ENCODE results near the gene TAF11L9. TPM values are rescaled to one million over a fixed set of nuclear protein-coding genes. Genes with fewer than 3 reads are reported as not detected.
"Not testable (repeated sequence)": the region's sequence is repeated elsewhere in the genome, so short reads cannot be mapped to it uniquely, and the experiment has no call there.

Gene TAF11L9
- not detected for total RNA-seq
- long read RNA-seq, result 0 reads

DNA sequence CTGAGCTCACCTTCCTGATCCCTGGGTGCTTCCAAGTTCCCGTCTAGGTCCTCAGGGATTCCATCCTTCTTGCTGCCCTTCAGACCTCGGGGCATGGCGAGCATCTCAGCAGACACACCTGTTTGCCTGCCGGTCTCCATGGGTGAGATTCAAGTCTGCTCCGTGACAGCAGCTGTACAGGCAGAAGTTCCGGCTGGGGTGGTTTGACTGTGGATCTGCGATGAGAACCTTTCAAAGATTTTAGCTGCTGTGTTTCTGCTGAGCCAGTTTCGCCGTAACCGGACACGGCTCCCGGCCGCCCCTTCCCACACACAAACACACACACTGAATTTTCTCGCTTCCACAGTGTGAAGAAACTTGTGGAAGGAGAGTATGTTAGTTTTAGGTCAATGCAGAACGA lies at the start of gene TAF11L9:
TSS of gene TAF11L9 (minus strand) at position 140 of the 400 bp plus-strand sequence.
- ATAC-seq; intact Hi-C loops (cut with DNase I); DNase-seq (ENCODE audit: missing footprints): not testable (repeated sequence)

GRCh38 chr5:17634160-17634559 lies 40.0 kb upstream of the TAF11L9 start, which contains the start of gene TAF11L14:
Gene TAF11L14 (plus strand): TSS chr5:17634460.
- intact Hi-C loops (cut with DNase I), result no loop called here
- ATAC-seq (no peak), DNase-seq (ENCODE audit: missing footprints) (no peak)

DNA sequence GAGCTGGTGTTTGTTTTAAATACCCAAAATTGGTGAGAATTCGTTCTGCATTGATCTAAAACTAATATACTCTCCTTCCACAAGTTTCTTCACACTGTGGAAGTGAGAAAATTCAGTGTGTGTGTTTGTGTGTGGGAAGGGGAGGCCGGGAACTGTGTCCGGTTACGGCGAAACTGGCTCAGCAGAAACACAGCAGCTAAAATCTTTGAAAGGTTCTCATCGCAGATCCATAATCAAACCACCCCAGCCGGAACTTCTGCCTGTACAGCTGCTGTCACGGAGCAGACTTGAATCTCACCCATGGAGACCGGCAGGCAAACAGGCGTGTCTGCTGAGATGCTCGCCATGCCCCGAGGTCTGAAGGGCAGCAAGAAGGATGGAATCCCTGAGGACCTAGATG lies 37.6 kb upstream of the TAF11L9 start, which contains the start of gene TAF11L13:
TSS of gene TAF11L13 (plus strand) at position 301 of the 400 bp plus-strand sequence.
- intact Hi-C loops (cut with DNase I); DNase-seq (ENCODE audit: missing footprints); ATAC-seq: not testable (repeated sequence)

GRCh38 chr5:17625686-17626085 lies 31.5 kb upstream of the TAF11L9 start:
- no peak for DNase-seq (ENCODE audit: missing footprints)
- ATAC-seq, result no peak
- intact Hi-C loops (cut with DNase I), result no loop called here

DNA sequence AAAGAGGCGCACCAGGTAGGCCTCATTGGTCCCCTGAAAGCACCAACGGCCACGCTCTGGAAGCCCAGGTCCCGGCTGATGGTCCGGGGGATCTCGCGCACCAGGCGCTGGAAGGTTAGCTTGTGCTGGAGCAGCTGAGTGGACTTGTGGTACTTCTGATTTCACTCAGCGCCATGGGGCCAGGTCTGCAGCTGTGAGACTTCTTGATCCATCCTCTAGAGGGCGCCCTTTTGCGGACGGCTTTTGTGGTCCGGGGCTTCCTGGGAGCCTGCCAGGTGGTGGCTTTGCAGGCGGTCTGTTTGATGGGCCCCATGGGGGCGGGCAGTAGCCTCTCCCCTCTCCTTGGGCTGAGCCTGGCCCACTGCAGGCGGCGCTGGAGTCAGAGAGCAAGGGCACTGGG lies 26.4 kb upstream of the TAF11L9 start:
- ATAC-seq, result no peak
- intact Hi-C loops (cut with DNase I), result no loop called here

GRCh38 chr5:17619354-17619753 lies 25.2 kb upstream of the TAF11L9 start:
- ATAC-seq, result no peak
- intact Hi-C loops (cut with DNase I), result no loop called here
- no peak for DNase-seq (ENCODE audit: missing footprints)

More for the DNA sequence above, 26.4 kb upstream of the TAF11L9 start:
- DNase-seq (ENCODE audit: missing footprints), result no peak

DNA sequence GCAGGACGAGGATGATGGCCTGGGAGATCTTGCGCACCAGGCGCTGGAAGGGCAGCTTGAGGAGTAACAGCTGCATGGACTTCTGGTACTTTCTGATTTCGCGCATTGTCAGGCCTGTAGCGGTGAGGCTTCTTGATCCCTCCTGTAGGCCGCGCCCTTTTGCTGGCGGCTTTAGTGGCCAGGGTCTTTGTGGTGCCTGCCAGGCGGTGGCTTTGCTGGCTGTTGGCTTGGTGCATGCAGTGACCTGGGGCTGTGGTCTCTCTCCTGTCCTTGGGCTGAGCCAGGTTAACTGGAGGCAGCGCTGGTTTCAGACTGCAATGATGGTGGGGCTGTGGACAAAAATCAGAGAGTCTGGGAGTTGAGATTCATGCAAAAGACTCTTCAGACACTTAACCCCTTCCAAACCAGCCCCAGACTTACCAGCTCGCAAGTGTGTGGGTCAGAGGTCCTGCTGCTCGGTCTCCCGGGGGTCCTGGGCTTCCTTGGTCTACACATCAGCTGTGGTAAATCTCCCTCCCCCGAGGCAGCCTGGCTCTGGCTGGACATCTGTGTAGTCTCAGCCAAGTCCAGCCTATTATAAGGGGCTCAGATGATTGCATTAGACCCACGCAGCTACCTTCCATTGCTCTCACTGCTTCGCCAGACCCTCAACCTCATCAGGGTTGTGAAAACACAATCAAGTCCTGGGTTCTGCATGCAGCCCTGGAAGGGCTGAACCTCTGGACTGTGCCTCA lies 20.8 kb upstream of the TAF11L9 start:
- DNase-seq (ENCODE audit: missing footprints) (no peak), ATAC-seq (no peak)
- intact Hi-C loops (cut with DNase I), result no loop called here

- DNase-seq (ENCODE audit: missing footprints); ATAC-seq; intact Hi-C loops (cut with DNase I): not testable (repeated sequence)
Measured at GRCh38 chr5:17610092-17610491, 15.9 kb upstream of the TAF11L9 start, which contains the start of gene TAF11L12. Gene TAF11L12 (plus strand): TSS chr5:17610392.

DNA sequence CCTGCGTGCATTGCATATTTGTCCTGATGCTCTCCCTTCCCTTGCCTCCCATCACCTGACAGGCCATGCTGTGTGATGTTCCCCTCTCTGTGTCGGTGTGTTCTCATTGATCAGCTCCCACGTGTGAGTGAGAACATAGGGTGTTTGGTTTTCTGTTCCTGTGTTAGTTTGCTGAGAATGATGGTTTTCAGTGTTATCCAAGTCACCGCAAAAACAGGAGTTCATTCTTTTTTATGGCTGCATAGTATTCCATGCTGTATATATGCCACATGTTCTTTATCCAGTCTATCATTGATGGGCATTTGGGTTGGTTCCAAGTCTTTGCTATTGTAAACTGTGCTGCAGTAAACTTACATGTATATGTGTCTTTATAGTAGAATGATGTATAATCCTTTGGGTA lies 13.3 kb upstream of the TAF11L9 start:
- ATAC-seq; intact Hi-C loops (cut with DNase I); DNase-seq (ENCODE audit: missing footprints): not testable (repeated sequence)

DNA sequence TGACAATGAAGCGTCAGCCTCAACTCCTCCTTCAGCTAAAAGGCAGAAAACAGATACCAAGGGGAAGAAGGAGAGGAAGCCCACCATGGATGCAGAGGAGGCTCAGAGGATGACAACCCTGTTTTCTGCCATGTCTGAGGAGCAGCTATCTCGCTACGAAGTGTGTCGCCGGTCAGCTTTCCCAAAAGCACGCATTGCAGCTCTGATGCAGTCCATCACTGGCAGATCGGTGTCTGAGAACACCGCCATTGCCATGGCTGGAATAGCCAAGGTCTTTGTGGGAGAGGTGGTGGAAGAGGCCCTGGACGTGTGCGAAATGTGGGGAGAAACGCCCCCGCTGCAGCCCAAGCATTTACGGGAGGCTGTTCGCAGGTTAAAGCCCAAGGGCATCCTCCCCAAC lies 10.8 kb upstream of the TAF11L9 start:
- ATAC-seq, result no peak
- intact Hi-C loops (cut with DNase I), result no loop called here
- DNase-seq (ENCODE audit: missing footprints), result no peak

DNA sequence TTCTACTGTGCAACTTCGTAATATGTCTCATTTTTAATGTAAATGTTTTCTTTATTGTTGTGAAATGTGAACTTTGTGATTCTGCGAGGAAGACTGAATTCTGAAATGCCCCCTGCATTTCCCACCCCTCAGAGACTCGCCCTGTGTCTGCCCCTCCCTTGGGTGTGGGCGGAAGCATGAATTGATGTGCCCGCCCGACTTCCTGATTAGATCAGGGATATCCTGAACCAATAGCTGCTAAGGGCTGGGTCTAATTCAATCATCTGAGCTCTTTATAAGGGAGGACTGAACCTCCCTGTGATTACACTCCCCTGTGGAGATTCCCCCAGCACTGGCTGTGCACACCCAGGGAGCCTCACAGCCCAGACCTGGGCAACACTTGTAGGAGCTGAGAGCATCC lies 9.7 kb upstream of the TAF11L9 start, which contains the start of gene TAF11L11:
TSS of gene TAF11L11 (plus strand) at position 304 of the 400 bp plus-strand sequence.
- DNase-seq (ENCODE audit: missing footprints); ATAC-seq; intact Hi-C loops (cut with DNase I): not testable (repeated sequence)

DNA sequence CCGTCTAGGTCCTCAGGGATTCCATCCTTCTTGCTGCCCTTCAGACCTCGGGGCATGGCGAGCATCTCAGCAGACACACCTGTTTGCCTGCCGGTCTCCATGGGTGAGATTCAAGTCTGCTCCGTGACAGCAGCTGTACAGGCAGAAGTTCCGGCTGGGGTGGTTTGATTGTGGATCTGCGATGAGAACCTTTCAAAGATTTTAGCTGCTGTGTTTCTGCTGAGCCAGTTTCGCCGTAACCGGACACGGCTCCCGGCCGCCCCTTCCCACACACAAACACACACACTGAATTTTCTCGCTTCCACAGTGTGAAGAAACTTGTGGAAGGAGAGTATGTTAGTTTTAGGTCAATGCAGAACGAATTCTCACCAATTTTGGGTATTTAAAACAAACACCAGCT lies 3.5 kb upstream of the TAF11L9 start, which contains the start of gene TAF11L10:
TSS of gene TAF11L10 (minus strand) at position 101 of the 400 bp plus-strand sequence.
- ATAC-seq; intact Hi-C loops (cut with DNase I); DNase-seq (ENCODE audit: missing footprints): not testable (repeated sequence)

DNA sequence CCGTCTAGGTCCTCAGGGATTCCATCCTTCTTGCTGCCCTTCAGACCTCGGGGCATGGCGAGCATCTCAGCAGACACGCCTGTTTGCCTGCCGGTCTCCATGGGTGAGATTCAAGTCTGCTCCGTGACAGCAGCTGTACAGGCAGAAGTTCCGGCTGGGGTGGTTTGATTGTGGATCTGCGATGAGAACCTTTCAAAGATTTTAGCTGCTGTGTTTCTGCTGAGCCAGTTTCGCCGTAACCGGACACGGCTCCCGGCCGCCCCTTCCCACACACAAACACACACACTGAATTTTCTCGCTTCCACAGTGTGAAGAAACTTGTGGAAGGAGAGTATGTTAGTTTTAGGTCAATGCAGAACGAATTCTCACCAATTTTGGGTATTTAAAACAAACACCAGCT lies 3.3 kb downstream of the TAF11L9 start, which contains the start of gene TAF11L8:
TSS of gene TAF11L8 (minus strand) at position 101 of the 400 bp plus-strand sequence.
- DNase-seq (ENCODE audit: missing footprints); intact Hi-C loops (cut with DNase I); ATAC-seq: not testable (repeated sequence)

GRCh38 chr5:17585658-17586057 lies 8.5 kb downstream of the TAF11L9 start, which contains the start of gene TAF11L7:
Gene TAF11L7 (minus strand): TSS chr5:17585758.
- DNase-seq (ENCODE audit: missing footprints); ATAC-seq; intact Hi-C loops (cut with DNase I): not testable (repeated sequence)

Other genes with a start within 250 kb of the TAF11L9 start
- gene TAF11L2, start 96.2 kb downstream of the TAF11L9 start, total RNA-seq, result not detected
- not detected for gene TAF11L3, start 76.0 kb downstream of the TAF11L9 start, total RNA-seq
- not detected for gene TAF11L4, start 72.6 kb downstream of the TAF11L9 start, total RNA-seq
- not detected for gene TAF11L5, start 69.2 kb downstream of the TAF11L9 start, total RNA-seq
- not detected for gene TAF11L6, start 65.7 kb downstream of the TAF11L9 start, total RNA-seq
- not detected for gene TAF11L7, start 8.6 kb downstream of the TAF11L9 start, total RNA-seq
- gene TAF11L8, start 3.4 kb downstream of the TAF11L9 start, total RNA-seq, result not detected
- gene TAF11L10, start 3.4 kb upstream of the TAF11L9 start, total RNA-seq, result not detected
- gene TAF11L11, start 9.8 kb upstream of the TAF11L9 start, total RNA-seq, result not detected
- gene TAF11L12, start 16.0 kb upstream of the TAF11L9 start, total RNA-seq, result not detected
- not detected for gene TAF11L13, start 37.7 kb upstream of the TAF11L9 start, total RNA-seq
- not detected for gene TAF11L14, start 40.1 kb upstream of the TAF11L9 start, total RNA-seq

Data from Right ventricle myocardium inferior (tissue), 1 donor.